ENCODE measurements around the gene NAPEPLD. TPM values are rescaled to one million over a fixed set of nuclear protein-coding genes. Genes with fewer than 3 reads are reported as not detected.
"Not testable (repeated sequence)": the region's sequence is repeated elsewhere in the genome, so short reads cannot be mapped to it uniquely, and the experiment has no call there.

Gene NAPEPLD
- polyA plus RNA-seq, 5 donors = 22.5 to 40.9 (median 32.8) TPM

- no peak for DNase-seq
These were observed 77.9 kb downstream of the NAPEPLD start for GRCh38 chr7:103071000-103071399.

GRCh38 chr7:103068414-103069403, 80.2 kb downstream of the NAPEPLD start:
- DNase-seq = peak in 1 of 2 donors; percentile 19

GRCh38 chr7:103065667-103066066, 83.2 kb downstream of the NAPEPLD start:
- no peak for DNase-seq

DNA sequence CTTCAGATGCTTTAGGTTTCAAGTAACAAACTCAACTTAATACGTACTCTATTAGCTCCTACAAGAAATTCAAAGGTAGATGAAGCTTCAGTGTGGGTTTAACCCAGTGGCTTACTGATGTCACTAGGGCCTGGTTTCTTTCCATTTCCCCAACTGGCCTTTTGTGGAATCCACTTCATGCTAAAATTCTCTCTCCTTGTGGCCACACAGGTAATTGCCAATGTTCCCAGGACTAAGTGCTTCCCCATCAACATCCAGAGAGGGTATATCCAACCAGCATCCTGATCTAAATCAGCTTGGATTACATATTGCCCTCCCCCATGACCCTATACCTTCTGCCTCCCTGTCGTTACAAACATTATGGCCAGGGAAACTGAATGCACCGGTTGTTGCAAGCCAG, 85.0 kb downstream of the NAPEPLD start:
- no peak for DNase-seq

DNA sequence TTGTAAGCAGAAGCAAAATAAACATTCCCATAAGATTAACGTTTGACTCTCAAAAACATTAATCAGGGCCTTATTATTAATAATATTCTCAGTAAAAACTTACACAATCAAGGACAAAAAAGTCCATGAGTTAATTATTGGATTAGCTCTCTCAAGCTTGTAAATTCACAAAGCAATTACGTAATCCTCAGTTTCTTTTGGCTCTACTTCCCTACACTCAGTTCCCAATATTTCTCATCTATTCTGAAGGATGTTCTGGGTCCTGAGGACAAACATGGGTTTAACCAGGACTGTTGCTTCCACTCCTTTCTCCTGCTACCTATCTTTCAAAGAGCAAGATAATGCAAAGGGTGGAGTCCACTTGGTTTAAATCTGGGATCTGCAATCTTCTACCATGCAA, 89.4 kb downstream of the NAPEPLD start:
- no peak for DNase-seq

DNA sequence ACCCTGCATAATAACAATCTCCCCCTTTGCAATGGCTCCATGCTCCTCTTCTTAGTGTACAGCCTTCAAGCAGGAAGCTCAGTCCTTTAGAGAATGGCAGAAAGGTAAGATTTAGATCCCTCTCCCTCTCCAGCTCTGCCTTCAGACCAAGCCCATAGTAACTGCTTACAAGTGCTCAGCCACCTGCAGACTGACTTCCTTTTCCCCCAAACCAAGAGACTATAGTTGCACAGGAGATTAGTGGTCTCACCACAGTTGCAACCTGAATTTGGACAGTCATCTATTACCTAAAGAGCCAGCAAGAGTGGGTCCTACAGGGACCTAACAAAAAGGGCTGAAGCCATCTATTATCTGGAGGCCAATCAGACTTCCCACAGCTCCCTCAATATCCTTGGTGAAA, 90.8 kb downstream of the NAPEPLD start:
- no peak for DNase-seq

DNA sequence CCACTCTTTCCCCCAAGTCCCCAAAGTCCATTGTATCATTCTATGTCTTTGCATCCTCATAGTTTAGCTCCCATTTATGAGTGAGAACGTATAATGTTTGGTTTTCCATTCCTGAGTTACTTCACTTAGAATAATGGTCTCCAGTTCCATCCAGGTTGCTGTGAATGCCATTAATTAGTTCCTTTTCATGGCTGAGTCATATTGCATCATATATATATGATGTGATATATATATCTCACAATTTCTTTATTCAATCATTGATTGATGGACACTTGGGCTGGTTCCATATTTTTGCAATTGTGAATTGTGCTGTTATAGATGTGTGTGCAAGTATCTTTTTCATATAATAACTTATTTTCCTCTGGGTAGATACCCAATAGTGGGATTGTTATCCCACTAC, 92.9 kb downstream of the NAPEPLD start:
- not testable (repeated sequence) for DNase-seq

- no peak for DNase-seq
These were observed 97.4 kb downstream of the NAPEPLD start for GRCh38 chr7:103051519-103051918.

Other genes with a start within 250 kb of the NAPEPLD start
- 100 to 1,000 TPM; 176 to 286 (median 232) TPM for gene LRRC17, start 236.1 kb downstream of the NAPEPLD start, polyA plus RNA-seq (ENCODE audit: insufficient read depth in 1 of 5, insufficient read length in 5 of 5, low replicate concordance in 1 of 5)
- 1 to 10 TPM; 2.8 to 5.5 (median 4.6) TPM for gene FBXL13, start 74.3 kb downstream of the NAPEPLD start, polyA plus RNA-seq (ENCODE audit: insufficient read depth in 1 of 5, insufficient read length in 5 of 5, low replicate concordance in 1 of 5)
- gene ARMC10, start 74.0 kb downstream of the NAPEPLD start, polyA plus RNA-seq (ENCODE audit: insufficient read depth in 1 of 5, insufficient read length in 5 of 5, low replicate concordance in 1 of 5) = 10 to 100 TPM; 44.5 to 58.4 (median 54.3) TPM
- gene PMPCB, start 148.3 kb upstream of the NAPEPLD start, polyA plus RNA-seq (ENCODE audit: insufficient read depth in 1 of 5, insufficient read length in 5 of 5, low replicate concordance in 1 of 5) = 10 to 100 TPM; 70.0 to 95.6 (median 93.5) TPM
- gene DNAJC2, start 195.7 kb upstream of the NAPEPLD start, polyA plus RNA-seq (ENCODE audit: insufficient read depth in 1 of 5, insufficient read length in 5 of 5, low replicate concordance in 1 of 5) = 10 to 100 TPM; 38.4 to 57.0 (median 50.8) TPM
- gene PSMC2, start 198.5 kb upstream of the NAPEPLD start, polyA plus RNA-seq (ENCODE audit: insufficient read depth in 1 of 5, insufficient read length in 5 of 5, low replicate concordance in 1 of 5) = 100 to 1,000 TPM in 1 of 5 donors, 10 to 100 TPM in 4; 92.6 to 110 (median 99.4) TPM

All from right lung (tissue), 5 donors.